K562 (cell line): ENCODE results near the gene LGALS8. TPM values are rescaled to one million over a fixed set of nuclear protein-coding genes. Genes with fewer than 3 reads are reported as not detected.

ENCODE experiments used
- BACH1 ChIP-seq: fragments of 200-800 bp; sonication (Bioruptor generic); IDR thresholded peaks from 2 replicates; pipeline ENCODE4 v1.6.1; 2016; ENCODE audit warnings: missing genetic modification characterization, missing compliant biosample characterization
- EP400 ChIP-seq: fragments of 450-650 bp; IDR thresholded peaks from 2 replicates; pipeline ENCODE4 v1.6.1; 2017; ENCODE audit warnings: antibody characterized with exemption, mild to moderate bottlenecking, moderate library complexity
- PCBP2 ChIP-seq: fragments of 200-400 bp; formaldehyde crosslinking; IDR thresholded peaks from 2 replicates; pipeline ENCODE4 v1.6.1; 2018; ENCODE audit warnings: low read length, low read depth, mild to moderate bottlenecking, moderate library complexity; ENCODE audit not compliant: poor library complexity, severe bottlenecking
- PRMT5 ChIP-seq: sonication (generic); formaldehyde crosslinking; IDR thresholded peaks from 2 replicates; pipeline ENCODE4 v1.5.0; 2020; ENCODE audit warnings: missing genetic modification reagents
- TAF7 ChIP-seq: fragments of 450-650 bp; IDR thresholded peaks from 2 replicates; pipeline ENCODE4 v1.6.1; 2016; ENCODE audit warnings: missing genetic modification characterization, missing compliant biosample characterization
- TEAD1 ChIP-seq, 2 experiments: fragments of 450-650 bp in 1 of 2; sonication (generic) in 1 of 2; formaldehyde crosslinking; IDR thresholded peaks; 2 replicates each; pipeline versions ENCODE4 v1.4.0 to v1.8.0; 2020 to 2022; ENCODE audit warnings: mild to moderate bottlenecking in 2 of 2, missing genetic modification reagents in 1 of 2
- TGIF2 ChIP-seq: sonication (generic); formaldehyde crosslinking; IDR thresholded peaks from 2 replicates; pipeline ENCODE4 v1.8.1; 2022; ENCODE audit warnings: mild to moderate bottlenecking, missing genetic modification reagents, moderate library complexity
- U2AF1 ChIP-seq: fragments of 200-400 bp; formaldehyde crosslinking; optimal IDR thresholded peaks from 2 replicates; pipeline ENCODE3; 2017; ENCODE audit warnings: mild to moderate bottlenecking, low read depth, low read length, moderate library complexity
- WHSC1 ChIP-seq: IDR thresholded peaks from one replicate; pipeline ENCODE4 v1.6.1; 2012; ENCODE audit warnings: low read length, control low read depth, inconsistent platforms
- ZNF165 ChIP-seq: fragments of 250-450 bp; sonication (Bioruptor Pico); IDR thresholded peaks from 2 replicates; pipeline ENCODE4 v1.4.0; 2020; ENCODE audit warnings: borderline replicate concordance
- ZNF583 ChIP-seq: fragments of 250-450 bp; sonication (Bioruptor Pico); IDR thresholded peaks from 2 replicates; pipeline ENCODE4 v1.4.0; 2020
- ZNF592 ChIP-seq: fragments of 450-650 bp; IDR thresholded peaks from 2 replicates; pipeline ENCODE4 v1.6.1; 2017; ENCODE audit warnings: antibody characterized with exemption, mild to moderate bottlenecking
- ZNF639 ChIP-seq, 2 experiments: fragments of 200-800 bp in 1 of 2; sonication (Bioruptor generic) in 1 of 2; sonication (generic) in 1 of 2; formaldehyde crosslinking in 1 of 2; IDR thresholded peaks in 1 of 2; conservative IDR thresholded peaks in 1 of 2; 2 replicates each; pipeline versions ENCODE4 v1.5.0 to v1.6.1; 2016 to 2020; ENCODE audit warnings: missing compliant biosample characterization in 1 of 2, missing genetic modification characterization in 1 of 2, missing genetic modification reagents in 1 of 2
- polyA plus RNA-seq, 8 experiments: library from polyadenylated mRNA; depleted of rRNA in 4 of 8; stranded (reverse) in 5 of 8; unstranded in 3 of 8; fragments of >200 nt; fragmentation: Nextera tagmentation in 2 of 8; fragmentation: Illumina TruSeq in 1 of 8; extraction: Ambion mirVana in 2 of 8; extraction: Trizol in 1 of 8; gene quantifications; 2 replicates each; pipeline versions ENCODE4 v1.2.1 to v1.2.3, GENCODE V29; 2011 to 2014; ENCODE audit warnings: inconsistent platforms in 1 of 8, missing spikeins in 1 of 8
- total RNA-seq, 7 experiments: library from RNA; depleted of rRNA in 6 of 7; stranded (reverse); fragments of >200 nt in 6 of 7; fragmentation: Illumina TruSeq in 2 of 7; extraction: Trizol in 2 of 7; gene quantifications; 2 replicates each; pipeline versions ENCODE4 v1.2.1 to v1.2.3, GENCODE V29; 2011 to 2021; ENCODE audit warnings: low replicate concordance in 1 of 7
- TF ChIP-seq, protein P1 (sequence below): IDR thresholded peaks from 2 replicates; pipeline ENCODE4 v1.6.1; 2011; ENCODE audit not compliant: insufficient read length; ENCODE audit errors: extremely low read depth
- TF ChIP-seq, protein P2 (sequence below): fragments of 250-450 bp; sonication (Bioruptor Pico); IDR thresholded peaks from 2 replicates; pipeline ENCODE4 v1.5.0; 2022; ENCODE audit warnings: mild to moderate bottlenecking
- TF ChIP-seq, protein P3 (sequence below), 2 experiments: IDR thresholded peaks; 2 replicates each; pipeline ENCODE4 v1.6.1; 2012; ENCODE audit warnings: improper control_type of control experiment in 2 of 2, low read depth in 2 of 2, low read length in 2 of 2, borderline replicate concordance in 1 of 2

LGALS8 gene
- total and polyA plus RNA-seq, 9 of the 15 experiments (the other 6 are each of a cell fraction or from before 2014, with no cell fraction given): 57.4 to 87.7 (median 70.3) TPM

- TF ChIP-seq, protein P1, sequence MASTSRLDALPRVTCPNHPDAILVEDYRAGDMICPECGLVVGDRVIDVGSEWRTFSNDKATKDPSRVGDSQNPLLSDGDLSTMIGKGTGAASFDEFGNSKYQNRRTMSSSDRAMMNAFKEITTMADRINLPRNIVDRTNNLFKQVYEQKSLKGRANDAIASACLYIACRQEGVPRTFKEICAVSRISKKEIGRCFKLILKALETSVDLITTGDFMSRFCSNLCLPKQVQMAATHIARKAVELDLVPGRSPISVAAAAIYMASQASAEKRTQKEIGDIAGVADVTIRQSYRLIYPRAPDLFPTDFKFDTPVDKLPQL: no peak
- peak; percentile 71; the same call in 1 of the 2 replicates for TF ChIP-seq ZNF583 (CRISPR knock-in tag)
- no peak for TF ChIP-seq PCBP2
- TF ChIP-seq EP400: peak; percentile 36; the same call in 1 of the 2 replicates
- TF ChIP-seq ZNF639 (CRISPR knock-in tag; conservative IDR thresholded peaks at IDR 0.05 in 1 of 2, IDR thresholded peaks at IDR 0.05 in 1 of 2): no peak
- TF ChIP-seq WHSC1: no peak
- peak in 1 of 2 experiments; percentile 57; a peak in 1 of 4 replicates for TF ChIP-seq TEAD1 (CRISPR knock-in tag; IDR thresholded peaks at IDR 0.05)
- TF ChIP-seq TGIF2: no peak
- TF ChIP-seq, protein P2, sequence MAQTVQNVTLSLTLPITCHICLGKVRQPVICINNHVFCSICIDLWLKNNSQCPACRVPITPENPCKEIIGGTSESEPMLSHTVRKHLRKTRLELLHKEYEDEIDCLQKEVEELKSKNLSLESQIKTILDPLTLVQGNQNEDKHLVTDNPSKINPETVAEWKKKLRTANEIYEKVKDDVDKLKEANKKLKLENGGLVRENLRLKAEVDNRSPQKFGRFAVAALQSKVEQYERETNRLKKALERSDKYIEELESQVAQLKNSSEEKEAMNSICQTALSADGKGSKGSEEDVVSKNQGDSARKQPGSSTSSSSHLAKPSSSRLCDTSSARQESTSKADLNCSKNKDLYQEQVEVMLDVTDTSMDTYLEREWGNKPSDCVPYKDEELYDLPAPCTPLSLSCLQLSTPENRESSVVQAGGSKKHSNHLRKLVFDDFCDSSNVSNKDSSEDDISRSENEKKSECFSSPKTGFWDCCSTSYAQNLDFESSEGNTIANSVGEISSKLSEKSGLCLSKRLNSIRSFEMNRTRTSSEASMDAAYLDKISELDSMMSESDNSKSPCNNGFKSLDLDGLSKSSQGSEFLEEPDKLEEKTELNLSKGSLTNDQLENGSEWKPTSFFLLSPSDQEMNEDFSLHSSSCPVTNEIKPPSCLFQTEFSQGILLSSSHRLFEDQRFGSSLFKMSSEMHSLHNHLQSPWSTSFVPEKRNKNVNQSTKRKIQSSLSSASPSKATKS (CRISPR knock-in tag): no peak
- no peak for TF ChIP-seq PRMT5 (CRISPR knock-in tag)
- TF ChIP-seq ZNF165: no peak
- TF ChIP-seq TAF7 (tag): no peak
- TF ChIP-seq ZNF592: peak; percentile 70
- TF ChIP-seq BACH1 (tag): peak; percentile 76; the same call in 1 of the 2 replicates
- TF ChIP-seq, protein P3, sequence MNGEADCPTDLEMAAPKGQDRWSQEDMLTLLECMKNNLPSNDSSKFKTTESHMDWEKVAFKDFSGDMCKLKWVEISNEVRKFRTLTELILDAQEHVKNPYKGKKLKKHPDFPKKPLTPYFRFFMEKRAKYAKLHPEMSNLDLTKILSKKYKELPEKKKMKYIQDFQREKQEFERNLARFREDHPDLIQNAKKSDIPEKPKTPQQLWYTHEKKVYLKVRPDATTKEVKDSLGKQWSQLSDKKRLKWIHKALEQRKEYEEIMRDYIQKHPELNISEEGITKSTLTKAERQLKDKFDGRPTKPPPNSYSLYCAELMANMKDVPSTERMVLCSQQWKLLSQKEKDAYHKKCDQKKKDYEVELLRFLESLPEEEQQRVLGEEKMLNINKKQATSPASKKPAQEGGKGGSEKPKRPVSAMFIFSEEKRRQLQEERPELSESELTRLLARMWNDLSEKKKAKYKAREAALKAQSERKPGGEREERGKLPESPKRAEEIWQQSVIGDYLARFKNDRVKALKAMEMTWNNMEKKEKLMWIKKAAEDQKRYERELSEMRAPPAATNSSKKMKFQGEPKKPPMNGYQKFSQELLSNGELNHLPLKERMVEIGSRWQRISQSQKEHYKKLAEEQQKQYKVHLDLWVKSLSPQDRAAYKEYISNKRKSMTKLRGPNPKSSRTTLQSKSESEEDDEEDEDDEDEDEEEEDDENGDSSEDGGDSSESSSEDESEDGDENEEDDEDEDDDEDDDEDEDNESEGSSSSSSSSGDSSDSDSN (IDR thresholded peaks at IDR 0.05; ENCODE audit: borderline replicate concordance in 1 of 2, low read depth in 2 of 2, low read length in 2 of 2): no peak
- TF ChIP-seq U2AF1: no peak
Observed at GRCh38 chr1:236568285-236568894, 44.6 kb downstream of the LGALS8 start (continued).
